Measurements from ENCODE around the gene CAMSAP1. TPM values are rescaled to one million over a fixed set of nuclear protein-coding genes. Genes with fewer than 3 reads are reported as not detected.
"Not testable (repeated sequence)": the region's sequence is repeated elsewhere in the genome, so short reads cannot be mapped to it uniquely, and the experiment has no call there.

Gene CAMSAP1
- total RNA-seq, 6 experiments from 2014 or later = 5.2 to 16.1 (median 10.4) TPM

DNA sequence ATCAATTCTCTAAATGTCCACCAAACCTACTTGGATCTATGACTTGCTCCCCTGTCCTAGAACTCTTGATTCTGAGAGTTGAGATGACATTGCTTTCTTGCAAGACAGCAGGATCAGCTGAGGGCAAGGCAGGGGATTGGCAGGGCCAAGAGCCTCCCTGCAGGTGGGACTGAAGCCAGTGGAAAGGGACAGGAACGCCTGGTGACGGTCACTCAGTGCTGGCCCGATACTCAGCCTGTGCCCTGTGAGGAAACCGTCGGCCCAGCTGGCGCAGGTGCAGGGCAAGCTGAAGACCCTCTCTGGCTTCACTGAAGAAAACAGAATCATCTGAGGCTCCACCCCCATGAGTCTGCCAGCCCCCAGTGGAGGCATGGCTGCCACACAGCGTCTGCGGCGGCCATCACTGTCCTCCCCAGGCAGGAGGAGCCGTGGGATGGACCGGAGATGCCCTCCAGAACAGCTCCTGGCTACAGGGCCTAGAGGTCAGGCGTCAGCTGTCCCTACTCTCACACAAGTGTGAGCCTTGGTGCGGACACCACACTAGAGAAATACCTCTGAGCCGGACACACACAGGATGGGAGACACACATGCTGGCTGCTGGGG lies 39.1 kb upstream of the CAMSAP1 start:
- DNase-seq (no peak), ATAC-seq (no peak)
- whole genome bisulfite sequencing (ENCODE audit: insufficient coverage, low coverage, low lambda C conversion rate, missing lambda C conversion rate) = no CpG with 5 or more reads among the region's 14 CpGs

DNA sequence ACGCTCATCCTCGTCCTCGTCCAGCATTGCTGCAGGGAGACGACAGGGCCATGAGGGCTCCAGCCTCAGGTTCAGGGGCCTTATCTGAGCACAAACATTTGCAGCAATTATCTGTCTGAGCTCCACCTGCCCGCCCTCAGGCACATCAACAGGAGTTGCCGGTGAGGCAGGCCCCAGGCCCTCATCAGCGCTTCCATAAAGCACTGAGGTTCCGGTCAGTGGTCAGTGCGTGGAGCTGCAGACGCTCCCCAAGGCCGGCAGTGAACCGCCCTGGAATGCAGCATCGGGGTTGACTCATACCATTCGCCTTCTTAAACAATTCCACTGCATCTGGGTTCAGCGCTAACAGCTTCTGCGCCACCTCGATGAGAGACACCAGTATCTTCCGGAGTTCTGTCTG lies 38.6 kb upstream of the CAMSAP1 start:
- TF ChIP-seq, protein P1, sequence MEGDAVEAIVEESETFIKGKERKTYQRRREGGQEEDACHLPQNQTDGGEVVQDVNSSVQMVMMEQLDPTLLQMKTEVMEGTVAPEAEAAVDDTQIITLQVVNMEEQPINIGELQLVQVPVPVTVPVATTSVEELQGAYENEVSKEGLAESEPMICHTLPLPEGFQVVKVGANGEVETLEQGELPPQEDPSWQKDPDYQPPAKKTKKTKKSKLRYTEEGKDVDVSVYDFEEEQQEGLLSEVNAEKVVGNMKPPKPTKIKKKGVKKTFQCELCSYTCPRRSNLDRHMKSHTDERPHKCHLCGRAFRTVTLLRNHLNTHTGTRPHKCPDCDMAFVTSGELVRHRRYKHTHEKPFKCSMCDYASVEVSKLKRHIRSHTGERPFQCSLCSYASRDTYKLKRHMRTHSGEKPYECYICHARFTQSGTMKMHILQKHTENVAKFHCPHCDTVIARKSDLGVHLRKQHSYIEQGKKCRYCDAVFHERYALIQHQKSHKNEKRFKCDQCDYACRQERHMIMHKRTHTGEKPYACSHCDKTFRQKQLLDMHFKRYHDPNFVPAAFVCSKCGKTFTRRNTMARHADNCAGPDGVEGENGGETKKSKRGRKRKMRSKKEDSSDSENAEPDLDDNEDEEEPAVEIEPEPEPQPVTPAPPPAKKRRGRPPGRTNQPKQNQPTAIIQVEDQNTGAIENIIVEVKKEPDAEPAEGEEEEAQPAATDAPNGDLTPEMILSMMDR (IDR thresholded peaks at IDR 0.05) = no peak
- no peak for TF ChIP-seq POLR2A (IDR thresholded peaks at IDR 0.05)
- intact Hi-C loops (cut with DNase I) = no loop called here
- no peaks in the 10 kb centered on the region for H3K4me1 ChIP-seq
- H3K27ac ChIP-seq = no peak overlapping the region
- no peak overlapping the region for H3K4me3 ChIP-seq
- no peak for DNase-seq
- H3K27me3 ChIP-seq = no peaks in the 10 kb centered on the region
- ATAC-seq = no peak
- no peaks in the 10 kb centered on the region for H3K9me3 ChIP-seq
- no CpG with 5 or more reads among the region's 18 CpGs for WGBS (ENCODE audit: insufficient coverage, low coverage, low lambda C conversion rate, missing lambda C conversion rate)
- peaks cover 0 to 65% (median 22%) of the 10 kb centered on the region in 4 donors for H3K36me3 ChIP-seq

More for the DNA sequence above, 39.1 kb upstream of the CAMSAP1 start:
- H3K4me1 ChIP-seq = no peaks in the 10 kb centered on the region
- no peaks in the 10 kb centered on the region for H3K9me3 ChIP-seq
- no peak for TF ChIP-seq POLR2A (IDR thresholded peaks at IDR 0.05)
- TF ChIP-seq, protein P1 (IDR thresholded peaks at IDR 0.05) = no peak
- H3K27me3 ChIP-seq = no peaks in the 10 kb centered on the region
- intact Hi-C loops (cut with DNase I) = no loop called here
- peaks cover 0 to 63% (median 22%) of the 10 kb centered on the region in 4 donors for H3K36me3 ChIP-seq
- H3K27ac ChIP-seq = no peak overlapping the region
- no peak overlapping the region for H3K4me3 ChIP-seq

DNA sequence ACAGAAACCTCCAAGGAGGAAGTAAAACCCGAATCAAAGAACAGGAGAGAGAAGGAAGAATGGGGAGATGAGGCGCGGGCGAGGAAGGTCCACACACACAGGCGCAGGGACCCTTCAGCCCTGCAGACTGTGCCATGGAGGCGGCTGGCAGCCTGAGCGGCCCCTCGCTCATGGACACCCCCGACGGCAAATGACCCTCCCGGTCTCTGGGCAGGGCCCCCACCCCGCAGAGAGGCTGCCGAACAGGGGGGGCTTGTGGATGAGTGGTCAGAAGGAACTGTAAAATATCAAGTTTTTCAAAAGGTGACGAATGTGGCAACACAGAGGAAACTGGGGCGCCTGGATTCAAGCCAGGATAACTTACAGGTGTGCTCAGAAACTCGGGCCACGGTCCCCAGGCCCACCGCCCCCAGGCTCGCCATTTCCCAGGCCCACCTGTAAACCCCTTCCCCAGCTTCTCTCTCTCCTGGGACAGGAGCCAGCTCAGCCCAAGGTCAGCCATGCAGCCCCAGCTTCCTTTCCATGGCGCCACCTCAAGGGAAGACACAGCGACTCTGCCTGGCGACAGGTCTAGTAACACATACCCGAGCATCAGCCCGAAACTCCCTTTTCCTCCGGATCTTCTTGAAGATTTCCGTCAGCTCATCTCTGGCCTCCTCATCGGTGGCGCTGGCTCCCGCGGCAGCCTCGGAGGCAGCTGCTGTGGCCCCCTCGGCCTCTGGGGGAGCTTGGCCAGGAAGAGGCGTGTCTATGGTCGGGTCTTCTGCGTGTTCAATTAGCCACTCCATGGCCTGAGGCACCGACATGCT lies 37.3 kb upstream of the CAMSAP1 start:
- peaks cover 0 to 66% (median 22%) of the 10 kb centered on the region in 4 donors for H3K36me3 ChIP-seq
- no peaks in the 10 kb centered on the region for H3K9me3 ChIP-seq
- intact Hi-C loops (cut with DNase I) = no loop called here
- no peak for ATAC-seq
- 95% methylated on average over 4 of the region's 36 CpGs for WGBS (ENCODE audit: insufficient coverage, low coverage, low lambda C conversion rate, missing lambda C conversion rate)
- H3K4me1 ChIP-seq = no peaks in the 10 kb centered on the region
- TF ChIP-seq, protein P1 (IDR thresholded peaks at IDR 0.05) = no peak
- TF ChIP-seq POLR2A (IDR thresholded peaks at IDR 0.05) = no peak
- no peak for DNase-seq
- no peak overlapping the region for H3K4me3 ChIP-seq
- H3K27me3 ChIP-seq = no peaks in the 10 kb centered on the region
- no peak overlapping the region for H3K27ac ChIP-seq

DNA sequence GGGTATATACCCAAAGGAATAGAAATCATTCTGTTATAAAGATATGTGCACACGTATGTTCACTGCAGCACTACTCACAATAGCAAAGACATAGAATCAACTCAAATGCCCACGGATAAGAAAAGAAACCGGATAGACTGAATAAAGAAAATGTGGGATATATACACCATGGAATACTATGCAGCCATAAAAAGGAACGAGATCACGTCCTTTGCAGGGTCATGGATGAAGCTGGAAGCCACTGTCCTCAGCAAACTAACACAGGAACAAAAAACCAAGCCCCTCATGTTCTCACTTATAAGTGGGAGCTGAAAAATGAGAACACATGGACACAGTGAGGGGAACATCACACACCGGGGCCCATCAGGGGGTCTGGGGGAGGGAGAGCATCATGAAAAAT lies 36.3 kb upstream of the CAMSAP1 start:
- intact Hi-C loops (cut with DNase I); H3K4me1 ChIP-seq; ATAC-seq; H3K4me3 ChIP-seq; H3K27me3 ChIP-seq; H3K9me3 ChIP-seq; H3K27ac ChIP-seq; DNase-seq: not testable (repeated sequence)
- peaks cover 0 to 71% (median 22%) of the 10 kb centered on the region in 4 donors for H3K36me3 ChIP-seq
- 93% methylated on average over 5 of the region's 6 CpGs for WGBS (ENCODE audit: insufficient coverage, low coverage, low lambda C conversion rate, missing lambda C conversion rate)
